Forelimb muscle (tissue), 1 donor: Measurements from ENCODE around the gene CARD16. TPM values are rescaled to one million over a fixed set of nuclear protein-coding genes. Genes with fewer than 3 reads are reported as not detected.

ENCODE experiments used
- DNase-seq: peaks from one replicate; pipeline ENCODE4 v3.0.0-alpha.2; 2013; ENCODE audit warnings: low read depth
- polyA plus RNA-seq: library from polyadenylated mRNA; unstranded; fragments of 120-200 nt; gene quantifications from one replicate; pipeline ENCODE4 v1.2.1, GENCODE V29; 2013; ENCODE audit not compliant: insufficient read length

Gene CARD16
- polyA plus RNA-seq, 1 donor = 5.3 TPM

GRCh38 chr11:104995001-104995408 lies 50.1 kb downstream of the CARD16 start:
- DNase-seq = no peak

GRCh38 chr11:104992781-104993180 lies 52.4 kb downstream of the CARD16 start:
- DNase-seq = no peak

GRCh38 chr11:104991994-104992393 lies 53.1 kb downstream of the CARD16 start:
- DNase-seq = no peak

Other genes starting within 250 kb of the CARD16 start
- 0.34 TPM for gene CASP12, start 146.9 kb downstream of the CARD16 start, polyA plus RNA-seq
- 23.0 TPM for gene CASP4, start 76.8 kb downstream of the CARD16 start, polyA plus RNA-seq
- gene CASP5, start 22.2 kb downstream of the CARD16 start, polyA plus RNA-seq = not detected
- 6.5 TPM for gene CASP1, start 10.2 kb downstream of the CARD16 start, polyA plus RNA-seq
- not detected for gene CARD18, start 94.4 kb upstream of the CARD16 start, polyA plus RNA-seq